SJSA1 (cell line): ENCODE results near the gene DKK3. TPM values are rescaled to one million over a fixed set of nuclear protein-coding genes. Genes with fewer than 3 reads are reported as not detected.

Experiments used
- DNase-seq, 2 experiments: peaks; one replicate each; pipeline ENCODE4 v3.0.0-alpha.2; 2015 to 2020; ENCODE audit warnings: low spot score in 2 of 2, low read depth in 1 of 2
- H3K27ac ChIP-seq: fragments of 250-450 bp; sonication (Bioruptor Pico); 2 replicates; pipeline ENCODE4 v1.5.1; 2020; ENCODE audit warnings: mild to moderate bottlenecking, moderate library complexity
- H3K27me3 ChIP-seq: fragments of 250-450 bp; sonication (Bioruptor Pico); replicated peaks from 2 replicates; pipeline ENCODE4 v1.5.1; 2020; ENCODE audit warnings: mild to moderate bottlenecking, moderate library complexity
- H3K36me3 ChIP-seq: fragments of 250-450 bp; sonication (Bioruptor Pico); 2 replicates; pipeline ENCODE4 v1.5.1; 2020; ENCODE audit warnings: mild to moderate bottlenecking
- H3K4me1 ChIP-seq: fragments of 250-450 bp; sonication (Bioruptor Pico); replicated peaks from 2 replicates; pipeline ENCODE4 v1.6.1; 2021; ENCODE audit warnings: mild to moderate bottlenecking
- H3K4me3 ChIP-seq: fragments of 250-450 bp; sonication (Bioruptor Pico); 2 replicates; pipeline ENCODE4 v1.5.1; 2020; ENCODE audit warnings: mild to moderate bottlenecking
- H3K9me3 ChIP-seq: fragments of 250-450 bp; sonication (Bioruptor Pico); replicated peaks from 2 replicates; pipeline ENCODE4 v1.5.1; 2020; ENCODE audit warnings: mild to moderate bottlenecking
- total RNA-seq: library from RNA; depleted of rRNA; stranded (reverse); fragments of >200 nt; shearing (Covaris generic); gene quantifications from 2 replicates; pipeline ENCODE4 v1.2.3, GENCODE V29; 2014

DKK3 gene
- total RNA-seq, 1 experiment from 2014 or later: 807 TPM

DNA sequence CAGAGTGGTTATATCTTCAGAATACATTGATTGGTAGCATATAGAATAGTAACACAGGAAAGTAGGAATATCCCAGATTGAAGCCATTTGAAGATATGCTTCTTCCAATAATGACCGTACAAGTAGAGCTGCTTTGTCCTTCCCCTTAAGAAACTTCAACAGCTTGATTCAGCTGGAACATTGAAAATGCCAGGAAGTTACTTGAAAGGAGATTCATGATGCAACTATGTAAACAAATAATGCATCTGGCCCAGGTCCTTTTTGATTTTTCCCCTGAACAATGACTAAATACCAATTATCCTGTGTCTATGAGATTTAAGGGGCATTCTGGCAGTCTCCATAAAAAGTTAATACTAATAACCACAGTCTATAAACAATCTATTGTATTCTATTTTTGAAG lies 3.0 kb downstream of the DKK3 start:
- no peaks in the 10 kb centered on the region for H3K27me3 ChIP-seq
- no peaks in the 10 kb centered on the region for H3K9me3 ChIP-seq
- DNase-seq: peak in 1 of 2 experiments; percentile 73
- H3K27ac ChIP-seq: peak overlapping the region; percentile 47
- H3K4me1 ChIP-seq: peaks cover 48% of the 10 kb centered on the region
- peaks cover 72% of the 10 kb centered on the region for H3K36me3 ChIP-seq
- no peak overlapping the region for H3K4me3 ChIP-seq

DNA sequence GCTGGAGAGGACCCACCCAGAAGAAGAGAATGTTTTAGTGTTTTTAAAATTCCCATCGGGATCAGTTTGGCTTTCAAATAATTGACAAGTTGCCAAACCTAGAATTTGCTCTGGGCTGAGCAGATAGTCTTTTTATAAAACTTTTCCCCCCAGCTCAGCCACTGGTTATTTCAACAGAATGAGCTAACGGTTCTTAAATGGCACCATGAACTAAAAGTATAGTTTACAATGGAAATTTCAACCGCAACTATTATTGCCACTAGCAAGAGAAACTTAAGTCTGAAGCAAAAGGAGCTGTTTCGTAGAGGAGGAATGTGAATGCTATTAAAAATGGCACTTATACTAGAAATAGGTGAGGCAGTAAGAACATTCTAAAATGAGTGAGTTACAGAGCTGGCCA lies 3.4 kb downstream of the DKK3 start:
- Histone ChIP-seq H3K4me3 (no peak overlapping the region), H3K4me1 (peaks cover 48% of the 10 kb centered on the region), H3K27me3 (no peaks in the 10 kb centered on the region), H3K9me3 (no peaks in the 10 kb centered on the region), H3K27ac (peak overlapping the region; percentile 47), H3K36me3 (peaks cover 76% of the 10 kb centered on the region)
- DNase-seq: no peak

DNA sequence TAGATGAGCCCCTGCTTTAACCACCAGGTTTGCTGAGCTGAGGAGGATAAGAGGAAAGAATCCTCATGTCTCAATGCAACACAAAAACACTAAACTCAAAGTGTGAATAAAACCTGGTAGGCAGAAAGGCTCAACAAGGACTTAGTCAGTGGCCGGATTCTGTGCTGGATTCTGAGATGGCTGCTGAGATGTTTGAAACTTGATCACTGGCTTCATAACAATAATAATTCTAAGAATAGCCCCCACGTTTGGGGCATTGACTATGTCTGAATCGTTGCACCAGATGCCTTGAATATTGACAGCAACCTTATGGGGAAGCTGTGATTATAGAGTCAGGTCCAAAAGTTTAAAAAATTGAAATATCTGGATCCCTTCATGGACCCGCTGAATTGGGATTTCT lies 4.6 kb downstream of the DKK3 start:
- Histone ChIP-seq H3K27me3 (no peaks in the 10 kb centered on the region), H3K4me3 (no peak overlapping the region), H3K27ac (no peak overlapping the region), H3K4me1 (peaks cover 52% of the 10 kb centered on the region), H3K9me3 (no peaks in the 10 kb centered on the region), H3K36me3 (peaks cover 89% of the 10 kb centered on the region)
- DNase-seq: no peak

DNA sequence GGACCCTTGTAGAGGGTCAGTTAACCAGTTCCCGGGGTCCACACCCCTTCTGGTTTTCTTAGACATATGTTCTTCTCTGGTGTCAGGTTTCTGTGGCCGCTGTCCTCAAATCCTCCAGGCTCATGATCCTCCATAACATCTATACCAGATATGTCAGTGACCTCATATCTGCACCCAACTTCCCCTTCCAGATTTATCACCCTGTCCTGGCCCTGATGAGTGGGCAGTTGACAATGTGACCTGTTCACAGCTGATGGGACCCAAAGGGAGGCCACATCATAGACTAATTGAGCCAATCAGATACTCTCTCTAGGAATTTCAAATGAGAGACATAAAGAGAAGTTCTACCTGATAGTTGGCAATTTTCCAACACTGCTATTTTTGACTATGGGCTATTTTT lies 5.1 kb downstream of the DKK3 start:
- Histone ChIP-seq H3K27me3 (no peaks in the 10 kb centered on the region), H3K4me3 (no peak overlapping the region), H3K27ac (no peak overlapping the region), H3K4me1 (peaks cover 57% of the 10 kb centered on the region), H3K9me3 (no peaks in the 10 kb centered on the region), H3K36me3 (peaks cover 94% of the 10 kb centered on the region)
- DNase-seq: no peak

DNA sequence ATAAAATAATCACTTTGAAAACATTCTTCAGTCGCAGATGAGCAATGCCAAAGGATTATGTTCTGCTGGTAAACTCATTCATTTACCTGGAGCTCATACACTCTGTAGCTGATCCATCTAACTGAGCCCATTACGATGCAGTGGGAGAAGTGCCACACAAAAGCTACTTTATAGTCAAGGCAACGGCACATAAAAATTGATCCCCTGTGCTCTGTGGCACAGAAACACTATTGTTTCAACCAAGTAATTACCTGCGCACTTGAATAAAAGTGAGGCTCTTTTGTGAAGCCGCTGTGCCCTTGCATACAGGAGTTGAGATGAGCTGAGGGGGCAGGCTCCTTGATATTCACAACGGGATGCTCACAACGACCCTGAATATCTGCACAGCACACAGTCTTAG lies 7.2 kb downstream of the DKK3 start:
- no peaks in the 10 kb centered on the region for H3K9me3 ChIP-seq
- peaks cover 46% of the 10 kb centered on the region for H3K4me1 ChIP-seq
- H3K27me3 ChIP-seq: no peaks in the 10 kb centered on the region
- DNase-seq: no peak
- no peak overlapping the region for H3K4me3 ChIP-seq
- H3K27ac ChIP-seq: no peak overlapping the region
- H3K36me3 ChIP-seq: peaks cover 94% of the 10 kb centered on the region

DNA sequence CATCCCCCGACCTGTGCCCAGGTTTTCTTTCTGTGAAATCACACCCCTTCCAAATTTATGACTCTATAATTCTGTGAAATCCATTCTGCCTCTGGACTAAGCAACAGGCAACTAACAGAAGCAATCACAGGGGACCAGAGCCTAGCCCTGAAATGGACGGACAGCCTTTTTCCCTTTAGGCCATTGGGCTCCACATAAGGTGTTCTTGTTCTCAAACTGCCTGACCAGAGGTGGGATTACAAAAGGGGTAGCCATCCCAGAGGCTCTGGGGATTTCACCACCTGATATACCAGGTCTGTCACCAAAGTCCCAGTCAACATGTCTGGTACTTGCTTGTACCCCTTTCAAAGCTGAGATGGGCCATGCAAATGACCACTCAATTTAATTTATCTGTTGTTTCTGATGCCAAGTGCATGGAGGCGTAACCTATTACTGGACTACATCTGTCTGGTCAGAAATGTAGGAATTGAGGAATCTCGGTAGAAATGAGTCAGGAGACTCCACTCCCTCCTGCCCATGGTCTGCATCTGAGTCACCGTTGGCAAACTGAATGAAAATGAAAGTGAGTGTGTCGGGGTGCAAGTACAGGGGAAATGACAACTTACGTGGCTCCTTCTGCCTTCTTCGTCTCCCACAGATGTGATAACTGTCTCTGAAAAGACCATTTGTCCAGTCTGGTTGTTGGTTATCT lies 10.2 kb downstream of the DKK3 start:
- H3K4me1 ChIP-seq: peaks cover 38% of the 10 kb centered on the region
- peak overlapping the region; percentile 79 for H3K27ac ChIP-seq
- H3K9me3 ChIP-seq: no peaks in the 10 kb centered on the region
- peak overlapping the region; percentile 10 for H3K4me3 ChIP-seq
- DNase-seq: peak; percentile 76 to 79
- H3K36me3 ChIP-seq: peaks cover 91% of the 10 kb centered on the region
- no peaks in the 10 kb centered on the region for H3K27me3 ChIP-seq

DNA sequence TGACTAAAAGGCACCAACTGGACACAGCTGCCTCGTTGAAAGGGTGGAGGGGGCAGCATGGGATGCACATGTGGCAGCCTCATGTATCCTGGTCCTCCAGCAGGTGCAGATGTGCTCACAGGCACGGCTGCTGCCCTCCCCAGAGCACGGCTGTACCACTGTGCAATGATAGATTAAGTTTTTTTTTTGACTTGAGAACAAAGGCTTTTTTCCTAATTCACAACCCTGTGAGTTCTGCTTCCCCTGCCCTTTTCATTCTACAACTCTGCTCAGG lies 11.4 kb downstream of the DKK3 start:
- Histone ChIP-seq H3K36me3 (peaks cover 86% of the 10 kb centered on the region), H3K4me3 (no peak overlapping the region), H3K9me3 (no peaks in the 10 kb centered on the region), H3K4me1 (peaks cover 48% of the 10 kb centered on the region), H3K27me3 (no peaks in the 10 kb centered on the region), H3K27ac (no peak overlapping the region)
- DNase-seq: no peak

DNA sequence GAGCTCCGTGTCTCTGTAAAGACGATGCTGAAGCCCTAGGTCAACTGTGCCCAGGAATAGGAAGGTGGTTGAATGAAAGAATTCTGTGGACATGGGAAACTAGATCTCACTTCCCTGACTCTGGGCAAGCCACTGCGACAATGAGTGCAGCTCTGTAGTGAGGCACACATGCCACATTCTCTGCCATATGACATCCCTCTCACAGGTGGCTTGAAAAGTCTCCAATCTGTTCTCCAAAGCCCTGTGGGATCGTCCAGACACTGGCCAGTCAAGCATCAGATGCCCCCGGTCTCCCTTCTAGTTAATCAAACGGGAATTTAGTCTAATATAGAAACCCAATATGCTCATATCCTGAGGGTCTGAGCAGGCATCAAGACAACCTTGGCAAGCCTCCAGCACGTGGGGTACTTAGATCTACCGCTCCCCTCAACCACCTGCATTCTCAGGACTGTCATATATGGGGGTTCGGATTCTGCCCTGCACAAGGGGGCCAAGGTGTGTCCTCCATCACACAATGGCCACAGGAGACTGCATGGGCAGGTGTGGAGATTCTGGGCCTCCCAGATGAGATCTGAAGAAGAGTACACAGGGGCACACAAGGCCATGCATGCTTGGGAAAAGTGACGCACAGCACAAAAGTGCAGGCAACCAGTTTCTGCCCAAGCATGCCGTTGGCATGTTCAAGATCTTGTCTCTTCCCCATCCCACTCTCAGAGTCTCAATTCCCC lies 11.9 kb downstream of the DKK3 start:
- Histone ChIP-seq H3K36me3 (peaks cover 86% of the 10 kb centered on the region), H3K9me3 (no peaks in the 10 kb centered on the region), H3K27me3 (no peaks in the 10 kb centered on the region), H3K27ac (no peak overlapping the region), H3K4me1 (peaks cover 53% of the 10 kb centered on the region), H3K4me3 (no peak overlapping the region)
- DNase-seq: no peak

DNA sequence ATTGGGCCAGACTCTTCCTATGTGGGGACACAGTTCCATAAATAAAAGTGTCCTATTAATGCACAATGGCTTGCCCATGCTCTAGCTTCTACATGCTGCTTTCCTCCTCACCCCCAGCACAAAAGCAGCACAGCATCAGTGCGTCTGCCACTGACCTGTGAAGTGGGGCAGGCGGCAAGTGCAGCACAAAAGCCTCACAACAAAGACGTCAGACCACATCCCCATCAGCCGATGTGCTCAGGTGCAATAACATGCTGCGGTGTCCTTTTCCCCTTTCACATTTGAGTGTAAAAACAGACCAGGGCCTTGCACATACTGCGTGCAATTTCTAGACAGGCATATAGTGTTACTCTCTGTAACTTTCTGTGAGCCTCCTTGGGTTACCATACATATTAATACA lies 12.8 kb downstream of the DKK3 start:
- H3K27me3 ChIP-seq: no peaks in the 10 kb centered on the region
- DNase-seq: no peak
- peaks cover 83% of the 10 kb centered on the region for H3K36me3 ChIP-seq
- H3K4me3 ChIP-seq: no peak overlapping the region
- H3K27ac ChIP-seq: no peak overlapping the region
- no peaks in the 10 kb centered on the region for H3K9me3 ChIP-seq
- H3K4me1 ChIP-seq: peaks cover 53% of the 10 kb centered on the region

DNA sequence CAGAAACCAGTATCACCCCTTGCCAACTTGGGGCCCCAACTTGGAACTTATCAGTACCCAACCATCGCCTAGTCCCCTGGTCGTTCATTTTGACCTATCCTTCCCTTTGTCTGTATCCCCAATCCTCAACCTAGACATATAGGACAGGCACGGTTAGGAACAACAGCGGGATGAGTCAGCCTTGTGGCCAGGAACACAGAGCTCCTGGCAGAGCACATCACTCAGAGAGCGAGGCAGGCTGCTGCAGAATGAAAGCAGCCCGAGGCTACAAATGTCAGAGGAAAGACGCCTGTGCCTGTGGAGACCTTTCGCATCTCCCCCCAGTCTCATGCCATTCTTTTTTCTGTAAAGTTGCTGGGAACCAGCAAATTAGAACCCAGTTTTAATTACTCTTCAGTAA lies 14.6 kb downstream of the DKK3 start:
- peak; percentile 78 to 88 for DNase-seq
- H3K4me1 ChIP-seq: peaks cover 58% of the 10 kb centered on the region
- peak overlapping the region; percentile 25; the same call in 1 of the 2 replicates for H3K27ac ChIP-seq
- H3K4me3 ChIP-seq: no peak overlapping the region
- peaks cover 83% of the 10 kb centered on the region for H3K36me3 ChIP-seq
- no peaks in the 10 kb centered on the region for H3K27me3 ChIP-seq
- no peaks in the 10 kb centered on the region for H3K9me3 ChIP-seq

DNA sequence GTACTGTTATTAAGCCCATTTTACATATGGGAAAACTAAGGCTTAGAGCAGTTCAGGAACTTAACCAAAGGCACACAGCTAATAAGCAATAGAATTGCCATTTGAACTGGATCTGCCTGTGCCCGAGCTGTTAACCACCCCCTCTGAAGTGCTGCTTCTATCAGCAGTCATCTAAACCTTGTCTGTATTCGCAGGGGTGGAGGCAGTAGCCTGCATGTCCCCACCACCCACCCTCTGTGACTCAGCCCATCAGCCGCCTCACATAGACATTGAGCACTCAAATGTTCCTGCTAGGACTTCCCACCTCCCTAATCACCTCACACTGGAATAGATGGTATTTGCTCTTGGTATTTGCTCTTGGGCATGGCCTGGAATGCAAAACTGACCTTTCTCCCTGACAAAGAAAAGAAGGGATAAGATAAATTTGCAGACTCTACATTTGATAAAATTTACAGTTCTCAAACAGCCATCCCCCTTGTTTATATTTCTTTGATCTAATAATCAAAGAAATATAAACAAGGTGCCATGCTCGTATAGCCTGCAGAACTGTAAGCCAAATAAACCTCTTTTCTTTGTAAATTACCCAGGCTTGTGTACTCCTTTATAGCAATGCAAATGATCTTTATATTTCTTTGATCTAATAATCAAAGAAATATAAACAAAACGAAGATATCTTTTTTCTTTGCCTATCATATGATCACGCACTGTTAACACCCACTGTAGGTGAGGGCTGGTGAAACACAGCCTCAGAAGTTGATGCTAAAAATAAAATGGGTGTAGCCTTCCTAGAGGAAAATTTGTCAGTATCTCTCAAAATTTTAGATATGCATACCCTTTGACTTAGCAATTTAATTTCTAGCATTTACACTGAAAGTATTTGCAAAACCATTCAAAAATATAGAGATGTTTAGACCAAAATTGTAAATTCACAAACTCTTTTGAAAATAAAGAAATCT lies 15.9 kb downstream of the DKK3 start:
- no peaks in the 10 kb centered on the region for H3K9me3 ChIP-seq
- peak in 1 of 2 experiments; percentile 70 for DNase-seq
- H3K4me1 ChIP-seq: peaks cover 58% of the 10 kb centered on the region
- H3K4me3 ChIP-seq: no peak overlapping the region
- H3K27ac ChIP-seq: no peak overlapping the region
- H3K27me3 ChIP-seq: no peaks in the 10 kb centered on the region
- peaks cover 74% of the 10 kb centered on the region for H3K36me3 ChIP-seq

DNA sequence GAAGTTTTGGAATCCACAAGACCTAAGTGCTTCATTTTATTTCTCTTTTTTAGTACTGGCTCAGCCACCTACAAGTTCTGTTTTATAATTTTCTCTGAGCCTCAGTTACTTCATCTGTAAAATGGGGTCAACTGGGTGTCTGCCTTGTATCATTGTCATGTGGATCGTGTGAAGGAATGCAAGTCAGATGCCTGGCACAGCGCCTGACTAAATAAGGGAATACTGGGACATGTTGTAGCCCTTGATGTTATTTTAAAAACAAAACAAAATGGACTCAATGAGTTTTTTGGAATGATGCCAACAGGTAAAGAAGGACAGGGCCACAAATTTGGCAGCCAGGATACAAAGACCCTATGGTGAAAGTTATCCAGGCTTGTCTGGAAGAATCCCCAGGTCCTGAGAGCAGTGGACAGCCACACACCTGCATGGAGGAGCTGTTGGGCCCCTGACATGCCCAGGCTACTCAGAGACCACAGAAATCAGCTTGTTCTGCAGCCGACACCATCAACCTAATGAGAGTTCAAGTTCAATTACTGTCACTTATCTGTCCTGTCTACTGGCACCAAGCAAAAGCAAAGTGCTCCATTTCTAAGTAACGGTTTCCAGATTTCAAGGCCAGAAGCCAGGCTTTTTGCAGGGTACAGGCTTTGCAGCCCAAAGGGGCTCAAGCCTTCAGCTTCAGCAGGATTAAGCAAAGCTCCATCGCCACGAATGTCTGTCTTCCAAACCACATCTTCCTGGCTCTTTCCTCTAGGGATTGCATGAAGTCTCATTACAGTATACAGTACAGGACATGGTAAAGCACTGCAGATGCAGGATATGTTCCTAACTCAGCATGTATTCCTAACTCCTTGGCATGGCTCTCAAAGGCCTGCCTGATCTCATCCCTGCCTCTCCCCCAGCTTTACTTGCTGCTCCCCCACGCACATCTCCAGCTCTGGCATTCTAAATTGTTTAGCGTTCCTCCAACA lies 18.4 kb downstream of the DKK3 start:
- DNase-seq: no peak
- H3K4me3 ChIP-seq: no peak overlapping the region
- no peak overlapping the region for H3K27ac ChIP-seq
- no peaks in the 10 kb centered on the region for H3K9me3 ChIP-seq
- H3K36me3 ChIP-seq: peaks cover 74% of the 10 kb centered on the region
- H3K27me3 ChIP-seq: no peaks in the 10 kb centered on the region
- H3K4me1 ChIP-seq: peaks cover 81% of the 10 kb centered on the region

DNA sequence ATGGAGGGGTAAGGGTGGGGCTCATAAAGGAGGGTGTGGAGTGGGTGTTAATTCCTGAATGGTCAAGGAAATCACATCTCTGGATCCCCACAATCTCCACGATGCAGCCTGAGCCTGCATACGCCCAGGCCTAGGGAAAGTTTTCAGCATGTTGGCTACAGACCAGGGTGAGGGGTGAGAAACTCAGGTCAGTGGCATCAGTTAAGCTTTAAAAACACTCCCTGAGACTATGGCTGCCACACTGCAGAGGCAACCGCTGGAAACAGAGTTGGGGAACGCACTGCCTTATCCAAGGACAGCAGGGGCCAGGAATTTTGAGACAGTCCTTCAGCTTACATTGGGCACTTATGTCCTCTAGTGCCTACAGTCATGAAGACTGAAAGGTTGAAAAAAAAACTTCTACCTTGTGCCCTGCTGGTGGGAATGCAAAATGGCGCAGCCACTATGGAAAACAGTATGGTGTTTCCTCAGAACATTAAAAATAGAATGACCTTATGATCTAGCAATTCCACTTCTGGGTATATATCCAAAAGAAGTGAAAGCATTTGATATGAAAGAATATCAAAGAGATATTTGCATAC lies 19.7 kb downstream of the DKK3 start:
- no peak overlapping the region for H3K4me3 ChIP-seq
- no peaks in the 10 kb centered on the region for H3K9me3 ChIP-seq
- no peaks in the 10 kb centered on the region for H3K27me3 ChIP-seq
- peaks cover 75% of the 10 kb centered on the region for H3K36me3 ChIP-seq
- peak overlapping the region; percentile 76 for H3K27ac ChIP-seq
- H3K4me1 ChIP-seq: peaks cover 74% of the 10 kb centered on the region
- no peak for DNase-seq
